Thymus (tissue), 11 donors: Measurements from ENCODE around the gene NXT1. TPM values are rescaled to one million over a fixed set of nuclear protein-coding genes. Genes with fewer than 3 reads are reported as not detected.

Experiments
- DNase-seq, 9 donors: peaks; one replicate each; pipeline ENCODE4 v3.0.0-alpha.2; 2013; ENCODE audit warnings: low spot score in 9 of 9, low read depth in 6 of 9, missing footprints in 1 of 9
- H3K27ac ChIP-seq, 2 donors: one replicate each; pipeline ENCODE4 v1.5.1; 2013; ENCODE audit warnings: control low read depth in 1 of 2, low read depth in 1 of 2, low read length in 1 of 2, mild to moderate bottlenecking in 1 of 2, moderate library complexity in 1 of 2
- H3K27me3 ChIP-seq, 2 donors: one replicate each; pipeline ENCODE4 v1.5.1; 2013; ENCODE audit warnings: low read length in 1 of 2; ENCODE audit not compliant: control insufficient read depth in 2 of 2, insufficient read depth in 1 of 2
- H3K36me3 ChIP-seq, 2 donors: one replicate each; pipeline ENCODE4 v1.5.1; 2013; ENCODE audit warnings: low read length in 1 of 2, mild to moderate bottlenecking in 1 of 2, moderate library complexity in 1 of 2; ENCODE audit not compliant: control insufficient read depth in 2 of 2, insufficient read depth in 2 of 2
- H3K4me1 ChIP-seq, 2 donors: one replicate each; pipeline ENCODE4 v1.5.1; 2013; ENCODE audit warnings: low read length in 2 of 2; ENCODE audit not compliant: control insufficient read depth in 2 of 2, insufficient read depth in 2 of 2
- H3K4me3 ChIP-seq, 2 donors: one replicate each; pipeline ENCODE4 v1.5.1; 2013; ENCODE audit warnings: low read length in 2 of 2, control low read depth in 1 of 2, mild to moderate bottlenecking in 1 of 2
- H3K9me3 ChIP-seq, 2 donors: one replicate each; pipeline ENCODE4 v1.5.1; 2013; ENCODE audit warnings: low read length in 1 of 2, mild to moderate bottlenecking in 1 of 2; ENCODE audit not compliant: control insufficient read depth in 2 of 2, insufficient read depth in 1 of 2
- whole genome bisulfite sequencing: extraction: QIAGEN DNeasy Blood & Tissue Kit; methylation state at CpG from one replicate; pipeline ENCODE4 v1.1.7; 2013; 5-methylcytosine and 5-hydroxymethylcytosine counted together
- polyA plus RNA-seq: library from polyadenylated mRNA; stranded (reverse); fragments of 200-250 nt; gene quantifications from one replicate; pipeline ENCODE4 v1.2.3, GENCODE V29; 2013
- total RNA-seq: library from RNA; stranded (reverse); fragments of 120-200 nt; gene quantifications from one replicate; pipeline ENCODE4 v1.2.4, GENCODE V29; 2013
- donor health status: healthy.

NXT1 gene
- total and polyA plus RNA-seq, 2 donors: 22.6 to 33.3 TPM

DNA sequence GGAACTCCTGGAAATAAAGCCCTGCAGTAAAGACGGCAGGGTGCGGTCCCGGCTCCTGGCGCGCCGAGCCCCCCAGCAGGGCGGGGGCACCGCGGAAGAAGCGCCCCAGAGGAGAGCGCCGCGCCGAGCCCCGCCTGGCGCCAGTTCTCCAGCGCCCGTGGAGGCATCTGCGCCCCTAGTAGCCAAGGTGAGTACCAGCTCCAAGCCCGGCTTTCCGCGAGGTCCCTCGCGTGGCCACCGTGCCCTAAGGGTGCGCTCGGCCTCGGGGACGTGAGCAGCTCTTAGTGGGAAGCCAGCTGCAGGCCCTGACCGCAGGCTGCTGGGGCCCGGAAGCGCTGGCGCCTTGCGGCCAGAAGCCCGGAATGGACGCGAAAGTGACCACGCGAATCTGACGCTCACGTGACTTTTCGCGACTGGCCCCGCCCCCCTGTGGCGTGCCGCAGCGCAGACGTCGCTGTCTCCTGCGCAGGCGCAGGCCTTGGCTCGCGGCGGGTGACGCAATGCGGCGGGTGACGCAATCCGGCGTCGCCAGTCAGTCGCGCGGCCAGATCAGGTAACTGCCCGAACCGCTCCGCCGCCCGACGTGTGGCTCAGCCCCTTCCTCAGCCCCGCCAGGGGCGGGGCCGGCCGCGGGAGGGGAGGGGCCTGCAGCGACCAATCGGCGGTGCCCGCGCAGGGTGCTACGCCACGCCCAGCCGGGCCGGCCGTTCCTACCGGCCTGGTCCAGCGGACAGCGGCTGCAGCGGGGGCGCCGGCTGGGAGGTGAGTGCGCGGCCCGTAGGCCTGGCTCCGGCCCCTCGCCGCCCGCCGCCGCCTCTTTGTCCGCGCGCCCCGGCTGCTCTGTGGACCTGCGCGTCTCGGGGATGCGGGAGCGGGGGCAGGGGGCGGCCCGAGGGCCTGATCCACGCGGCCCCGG, 11.1 kb downstream of the NXT1 start, which contains the start of gene GZF1:
Gene GZF1, plus strand, starts transcription at position 707 of the 916 bp plus-strand sequence. CDS start 2,202 bp downstream, outside the sequence.
- no peaks in the 10 kb centered on the region for H3K27me3 ChIP-seq
- peak within 1 kb of the TSS; percentile 94 to 97 for H3K27ac ChIP-seq
- no peaks in the 10 kb centered on the region for H3K9me3 ChIP-seq
- peak; percentile 82 to 98 (median 94) for DNase-seq
- peaks cover 11 to 29% of the 10 kb centered on the region in 2 donors for H3K4me1 ChIP-seq
- peaks cover 6 to 10% of the 10 kb centered on the region in 2 donors for H3K36me3 ChIP-seq
- under 1% methylated on average over 114 of the region's 114 CpGs for WGBS
- H3K4me3 ChIP-seq: peak within 1 kb of the TSS; percentile 79 to 81

DNA sequence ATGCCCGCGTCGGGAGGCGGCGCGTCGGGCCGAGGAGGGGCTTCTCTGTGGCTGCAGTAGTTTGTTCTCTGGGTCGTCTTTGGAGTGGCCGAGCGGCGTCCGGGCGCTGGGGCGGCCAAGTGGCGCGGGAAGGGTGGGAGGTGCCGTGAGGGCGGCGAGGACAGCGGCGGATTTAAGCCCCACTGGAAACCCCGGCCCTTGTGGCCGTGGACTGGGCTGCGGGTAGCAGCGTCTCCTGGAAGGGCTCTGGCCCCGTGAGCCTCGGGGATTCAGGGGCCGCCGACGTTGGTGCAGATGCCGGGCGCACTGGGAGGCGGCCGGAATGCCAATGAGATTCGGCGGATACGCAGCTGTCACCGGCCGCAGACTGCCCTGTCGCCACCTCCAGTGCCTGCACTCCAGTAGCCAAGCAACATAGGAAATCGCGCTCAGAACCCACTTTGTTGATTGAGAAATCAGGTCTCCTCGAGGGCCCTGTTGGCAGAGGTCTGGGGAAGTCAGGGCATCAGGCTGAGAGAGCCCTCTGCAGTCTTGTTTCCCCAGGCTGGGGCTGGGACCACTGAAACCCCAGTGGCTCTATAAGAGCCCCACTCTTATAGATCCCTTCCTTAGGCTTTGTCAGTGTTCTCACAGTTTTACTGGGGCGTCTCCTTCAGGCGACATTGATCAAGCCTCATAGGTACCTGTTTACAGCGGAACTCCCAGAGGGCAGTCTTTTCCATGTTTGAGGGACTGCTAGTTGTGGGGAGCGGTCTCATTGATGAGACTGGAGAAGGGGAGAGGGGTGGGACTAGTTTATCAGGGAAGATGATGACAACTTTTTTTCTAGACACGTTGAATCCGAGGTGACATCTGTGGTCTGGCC, 12.0 kb downstream of the NXT1 start:
- H3K4me3 ChIP-seq: peak overlapping the region; percentile 79 to 81
- no peaks in the 10 kb centered on the region for H3K9me3 ChIP-seq
- H3K27me3 ChIP-seq: no peaks in the 10 kb centered on the region
- WGBS: 7% methylated on average over 50 of the region's 50 CpGs
- H3K27ac ChIP-seq: peak overlapping the region; percentile 80 to 83
- H3K4me1 ChIP-seq: peaks cover 11 to 20% of the 10 kb centered on the region in 2 donors
- peak in 4 of 9 donors; percentile 16 to 46 (median 22) for DNase-seq
- H3K36me3 ChIP-seq: peaks cover 6 to 16% of the 10 kb centered on the region in 2 donors

DNA sequence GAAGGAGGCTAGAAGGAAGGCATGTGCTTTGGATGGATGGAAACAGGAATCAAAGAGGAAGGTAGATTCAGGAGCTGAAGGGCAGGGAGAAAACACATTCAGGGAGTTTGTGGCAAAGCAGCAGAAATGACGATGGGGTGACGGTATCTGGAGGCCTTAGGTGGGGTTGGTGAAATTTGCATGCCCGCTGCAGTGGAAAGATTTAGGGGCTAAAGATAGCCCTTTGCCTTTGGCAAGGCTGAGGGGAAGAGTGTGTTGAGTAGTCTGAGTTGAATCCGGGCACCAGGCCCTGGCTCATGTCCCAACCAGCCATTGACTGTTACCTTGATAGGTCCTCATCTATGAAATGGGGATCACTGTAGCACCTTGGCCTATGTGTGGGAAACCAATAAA, 12.7 kb downstream of the NXT1 start:
- Histone ChIP-seq H3K27me3 (no peaks in the 10 kb centered on the region), H3K9me3 (no peaks in the 10 kb centered on the region), H3K36me3 (peaks cover 6 to 16% of the 10 kb centered on the region in 2 donors), H3K27ac (no peak overlapping the region), H3K4me1 (peaks cover 11 to 20% of the 10 kb centered on the region in 2 donors), H3K4me3 (no peak overlapping the region)
- DNase-seq: no peak
- WGBS: 91% methylated on average over 4 of the region's 4 CpGs

DNA sequence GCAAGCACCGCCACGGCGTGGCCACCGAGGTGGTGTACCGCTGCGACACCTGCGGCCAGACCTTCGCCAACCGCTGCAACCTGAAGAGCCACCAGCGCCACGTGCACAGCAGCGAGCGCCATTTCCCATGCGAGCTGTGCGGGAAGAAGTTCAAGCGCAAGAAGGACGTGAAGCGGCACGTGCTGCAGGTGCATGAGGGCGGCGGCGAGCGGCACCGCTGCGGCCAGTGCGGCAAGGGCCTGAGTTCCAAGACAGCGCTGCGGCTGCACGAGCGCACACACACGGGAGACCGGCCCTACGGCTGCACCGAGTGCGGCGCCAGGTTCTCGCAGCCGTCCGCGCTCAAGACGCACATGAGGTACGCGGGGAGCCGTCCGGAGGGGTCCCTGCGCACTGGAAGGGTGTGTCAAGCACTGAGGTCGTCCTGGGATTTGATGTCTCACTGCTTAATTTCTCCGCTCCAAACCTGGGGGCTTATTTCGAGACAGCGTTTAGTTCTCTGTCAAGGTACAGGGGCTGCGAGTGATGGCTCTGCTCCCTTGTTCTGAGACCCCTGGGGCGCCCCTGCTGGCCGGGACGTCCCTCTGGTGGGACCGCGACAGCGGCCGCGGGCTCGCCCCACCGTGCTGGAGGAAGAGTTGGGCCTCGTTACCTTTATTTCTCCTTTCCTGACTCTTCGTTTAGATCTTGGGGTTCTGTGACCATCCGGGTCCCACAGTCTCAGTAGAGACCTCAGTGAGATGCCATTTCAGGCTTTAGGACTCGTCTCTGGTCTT, 15.0 kb downstream of the NXT1 start:
- DNase-seq: no peak
- Histone ChIP-seq H3K36me3 (peaks cover 19 to 36% of the 10 kb centered on the region in 2 donors), H3K4me1 (peaks cover 8 to 12% of the 10 kb centered on the region in 2 donors), H3K27me3 (no peaks in the 10 kb centered on the region), H3K9me3 (no peaks in the 10 kb centered on the region), H3K4me3 (no peak overlapping the region), H3K27ac (no peak overlapping the region)
- WGBS: 98% methylated on average over 65 of the region's 65 CpGs

DNA sequence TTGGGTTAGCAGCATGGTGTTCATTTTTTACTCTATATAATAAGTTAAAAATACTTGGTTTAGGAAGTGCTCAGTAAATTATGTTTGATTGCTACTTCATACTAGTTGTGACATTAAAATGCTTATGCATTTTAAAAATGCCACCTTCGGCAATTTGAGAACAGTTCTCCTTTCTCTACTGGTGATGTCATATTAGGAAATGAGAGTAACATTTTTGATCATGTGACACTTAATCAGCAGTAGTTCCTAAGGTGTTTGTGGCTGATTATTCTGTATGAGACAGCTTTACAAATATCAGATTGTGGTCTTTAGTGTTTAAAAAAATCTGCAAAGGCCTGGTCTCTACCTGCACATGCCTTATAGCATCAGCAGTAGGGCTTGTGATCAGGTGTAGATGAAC, 15.8 kb downstream of the NXT1 start:
- Histone ChIP-seq H3K4me1 (peaks cover 5 to 9% of the 10 kb centered on the region in 2 donors), H3K36me3 (peaks cover 20 to 44% of the 10 kb centered on the region in 2 donors)

DNA sequence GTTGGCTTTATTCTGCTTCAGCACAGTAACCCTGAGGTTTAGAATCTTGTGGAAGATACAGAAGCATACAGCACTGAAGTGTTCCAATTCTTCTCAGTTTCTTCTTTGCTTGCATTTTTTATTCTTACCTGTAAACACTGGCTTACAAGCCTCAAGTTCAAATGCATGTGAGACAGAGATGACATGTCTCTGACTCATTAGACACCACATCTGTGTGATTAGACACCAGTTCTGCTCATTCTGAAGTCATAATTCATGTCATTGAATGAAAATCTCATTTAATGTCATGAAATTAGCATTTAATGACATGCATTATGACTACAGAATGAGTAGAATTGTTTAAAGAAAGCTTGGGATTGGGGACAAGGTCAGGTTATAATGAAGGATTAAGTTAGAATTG, 17.2 kb downstream of the NXT1 start:
- H3K27ac ChIP-seq: no peak overlapping the region
- no peaks in the 10 kb centered on the region for H3K27me3 ChIP-seq

More for the DNA sequence above, 15.8 kb downstream of the NXT1 start:
- WGBS: 36% methylated on average over 1 of the region's 1 CpG
- Histone ChIP-seq H3K4me3 (no peak overlapping the region), H3K9me3 (no peaks in the 10 kb centered on the region), H3K27me3 (no peaks in the 10 kb centered on the region), H3K27ac (no peak overlapping the region)
- DNase-seq: no peak

DNA sequence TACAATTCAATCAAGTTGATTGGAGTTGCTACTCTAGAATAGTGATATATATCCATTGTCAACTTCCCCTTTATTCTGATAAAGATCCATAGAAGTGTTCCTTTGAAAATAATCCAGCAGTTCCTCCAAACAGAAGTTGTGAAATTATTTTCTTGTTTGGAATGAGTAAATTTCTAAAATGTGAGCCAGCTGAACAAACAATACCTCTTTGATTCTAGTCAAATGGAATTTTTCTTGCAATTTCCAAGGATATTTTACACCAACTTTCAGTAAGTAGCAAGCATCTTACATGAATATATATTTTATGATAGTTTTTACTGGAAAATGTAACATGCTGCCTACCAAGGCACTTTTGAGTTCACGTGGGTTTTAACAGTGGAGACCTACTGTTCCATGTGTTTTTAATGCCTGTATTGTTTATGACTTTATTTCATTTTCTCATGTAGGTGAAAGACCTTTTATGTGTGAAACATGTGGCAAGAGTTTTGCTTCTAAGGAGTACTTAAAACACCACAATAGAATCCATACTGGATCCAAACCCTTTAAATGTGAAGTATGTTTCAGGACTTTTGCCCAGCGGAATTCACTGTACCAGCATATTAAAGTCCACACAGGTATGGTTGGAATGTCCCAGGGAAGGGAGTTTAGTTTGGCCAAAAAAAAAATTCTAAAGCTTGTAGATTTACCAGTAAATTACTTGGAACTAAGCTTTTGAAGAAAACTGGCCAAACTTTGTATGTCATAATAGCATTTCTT, 17.9 kb downstream of the NXT1 start:
- H3K27ac ChIP-seq: no peak overlapping the region
- over 99% methylated on average over 2 of the region's 2 CpGs for WGBS
- H3K27me3 ChIP-seq: no peaks in the 10 kb centered on the region
- H3K9me3 ChIP-seq: no peaks in the 10 kb centered on the region
- peaks cover 29 to 58% of the 10 kb centered on the region in 2 donors for H3K36me3 ChIP-seq
- DNase-seq: no peak
- no peak overlapping the region for H3K4me3 ChIP-seq
- H3K4me1 ChIP-seq: peaks cover 0 to 2% of the 10 kb centered on the region in 2 donors

More for the DNA sequence above, 17.2 kb downstream of the NXT1 start:
- Histone ChIP-seq H3K4me1 (peaks cover 4 to 6% of the 10 kb centered on the region in 2 donors), H3K4me3 (no peak overlapping the region), H3K36me3 (peaks cover 25 to 52% of the 10 kb centered on the region in 2 donors), H3K9me3 (no peaks in the 10 kb centered on the region)
- DNase-seq: no peak
